ENCODE results near the gene PDE4D.

DNA sequence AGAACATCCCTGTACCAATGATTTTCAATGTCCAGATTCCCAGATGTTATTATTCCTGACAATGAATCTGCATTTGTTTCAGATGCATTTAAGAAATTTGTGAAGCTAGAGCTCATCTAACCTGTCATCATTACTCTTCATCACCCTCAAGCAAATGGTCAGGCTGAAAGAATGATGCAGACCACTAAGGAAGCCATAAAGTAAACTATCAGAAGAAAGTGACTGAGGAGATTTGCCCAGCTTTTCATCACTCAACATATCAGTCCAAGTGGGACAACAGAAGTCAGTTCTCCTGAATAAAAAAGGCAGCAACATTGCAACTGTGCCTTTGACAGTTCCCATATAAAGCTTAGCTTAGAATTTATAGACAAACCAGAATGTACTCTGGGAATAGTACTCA, 419.9 kb downstream of the PDE4D start:
- TF ChIP-seq, protein P1, sequence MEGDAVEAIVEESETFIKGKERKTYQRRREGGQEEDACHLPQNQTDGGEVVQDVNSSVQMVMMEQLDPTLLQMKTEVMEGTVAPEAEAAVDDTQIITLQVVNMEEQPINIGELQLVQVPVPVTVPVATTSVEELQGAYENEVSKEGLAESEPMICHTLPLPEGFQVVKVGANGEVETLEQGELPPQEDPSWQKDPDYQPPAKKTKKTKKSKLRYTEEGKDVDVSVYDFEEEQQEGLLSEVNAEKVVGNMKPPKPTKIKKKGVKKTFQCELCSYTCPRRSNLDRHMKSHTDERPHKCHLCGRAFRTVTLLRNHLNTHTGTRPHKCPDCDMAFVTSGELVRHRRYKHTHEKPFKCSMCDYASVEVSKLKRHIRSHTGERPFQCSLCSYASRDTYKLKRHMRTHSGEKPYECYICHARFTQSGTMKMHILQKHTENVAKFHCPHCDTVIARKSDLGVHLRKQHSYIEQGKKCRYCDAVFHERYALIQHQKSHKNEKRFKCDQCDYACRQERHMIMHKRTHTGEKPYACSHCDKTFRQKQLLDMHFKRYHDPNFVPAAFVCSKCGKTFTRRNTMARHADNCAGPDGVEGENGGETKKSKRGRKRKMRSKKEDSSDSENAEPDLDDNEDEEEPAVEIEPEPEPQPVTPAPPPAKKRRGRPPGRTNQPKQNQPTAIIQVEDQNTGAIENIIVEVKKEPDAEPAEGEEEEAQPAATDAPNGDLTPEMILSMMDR (IDR thresholded peaks at IDR 0.05): no peak
- TF ChIP-seq POLR2A (IDR thresholded peaks at IDR 0.05): no peak
